ENCODE measurements around the gene NETO1. TPM values are rescaled to one million over a fixed set of nuclear protein-coding genes. Genes with fewer than 3 reads are reported as not detected.

Gene NETO1
- polyA plus RNA-seq, 1 experiment = 0.55 TPM

GRCh38 chr18:72899338-72899737 lies 31.6 kb upstream of the NETO1 start:
- Histone ChIP-seq H3K4me3 (ENCODE audit: low read depth, low read length) (no peak overlapping the region), H3K27me3 (ENCODE audit: control insufficient read depth, insufficient read depth, low read length) (no peaks in the 10 kb centered on the region), H3K9me3 (ENCODE audit: control insufficient read depth, insufficient read depth, low read length) (no peaks in the 10 kb centered on the region), H3K27ac (ENCODE audit: low read depth, low read length) (no peak overlapping the region)
- no peak for TF ChIP-seq CTCF (IDR thresholded peaks at IDR 0.05; ENCODE audit: low read depth, low read length)
- no peak for DNase-seq (ENCODE audit: low read depth, low spot score)
- POLR2A ChIA-PET = no interaction called here
- CTCF ChIA-PET = no interaction called here

DNA sequence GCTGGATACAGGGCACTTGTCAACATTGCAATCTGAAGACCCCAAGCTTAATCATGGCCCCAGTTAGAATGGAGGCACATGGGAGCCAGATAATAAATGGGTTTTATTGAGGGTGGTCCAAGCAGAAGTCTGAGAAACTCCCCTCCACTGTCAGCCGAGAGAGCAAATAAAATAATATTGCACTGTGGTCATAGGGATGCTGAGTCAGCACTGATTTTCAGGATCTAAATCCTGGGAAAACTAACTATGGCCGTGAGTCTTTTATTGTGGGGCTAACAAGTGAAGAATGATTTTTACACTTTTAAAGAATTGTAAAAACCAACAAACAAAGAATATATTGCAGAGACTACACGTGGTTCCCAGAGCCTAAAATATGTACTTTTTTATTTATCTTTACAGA lies 31.1 kb upstream of the NETO1 start:
- no peaks in the 10 kb centered on the region for H3K9me3 ChIP-seq (ENCODE audit: control insufficient read depth, insufficient read depth, low read length)
- POLR2A ChIA-PET = no interaction called here
- H3K27me3 ChIP-seq (ENCODE audit: control insufficient read depth, insufficient read depth, low read length) = no peaks in the 10 kb centered on the region
- H3K4me3 ChIP-seq (ENCODE audit: low read depth, low read length) = no peak overlapping the region
- no peak overlapping the region for H3K27ac ChIP-seq (ENCODE audit: low read depth, low read length)
- no peak for DNase-seq (ENCODE audit: low read depth, low spot score)
- CTCF ChIA-PET = no interaction called here
- no peak for TF ChIP-seq CTCF (IDR thresholded peaks at IDR 0.05; ENCODE audit: low read depth, low read length)

GRCh38 chr18:72895548-72895947 lies 27.8 kb upstream of the NETO1 start:
- Histone ChIP-seq H3K27ac (ENCODE audit: low read depth, low read length) (no peak overlapping the region), H3K9me3 (ENCODE audit: control insufficient read depth, insufficient read depth, low read length) (no peaks in the 10 kb centered on the region), H3K27me3 (ENCODE audit: control insufficient read depth, insufficient read depth, low read length) (no peaks in the 10 kb centered on the region), H3K4me3 (ENCODE audit: low read depth, low read length) (no peak overlapping the region)
- CTCF ChIA-PET = no interaction called here
- no peak for TF ChIP-seq CTCF (IDR thresholded peaks at IDR 0.05; ENCODE audit: low read depth, low read length)
- DNase-seq (ENCODE audit: low read depth, low spot score) = no peak
- POLR2A ChIA-PET = no interaction called here

DNA sequence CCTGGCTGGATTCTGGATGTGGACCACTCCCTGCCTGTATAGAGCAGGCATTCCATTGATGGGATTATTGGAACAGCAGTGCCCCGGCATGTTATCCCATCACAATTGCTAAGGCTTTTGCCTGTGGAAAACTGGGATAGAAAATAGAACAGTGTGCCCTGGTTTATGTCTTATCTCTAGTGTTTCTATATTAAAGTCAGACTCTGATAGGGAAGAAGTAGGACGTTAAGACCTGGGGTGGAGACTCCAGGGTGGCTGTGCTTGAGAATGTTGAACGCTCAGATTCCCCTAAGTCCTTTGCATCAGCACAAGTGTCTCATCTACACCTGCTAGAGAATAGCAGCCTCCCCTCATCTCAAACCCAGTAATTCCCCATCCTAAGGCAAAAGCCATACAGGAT lies 10.8 kb upstream of the NETO1 start:
- ChIA-PET POLR2A (no interaction called here), CTCF (no interaction called here)
- Histone ChIP-seq H3K27ac (ENCODE audit: low read depth, low read length) (no peak overlapping the region), H3K4me3 (ENCODE audit: low read depth, low read length) (no peak overlapping the region), H3K9me3 (ENCODE audit: control insufficient read depth, insufficient read depth, low read length) (no peaks in the 10 kb centered on the region), H3K27me3 (ENCODE audit: control insufficient read depth, insufficient read depth, low read length) (no peaks in the 10 kb centered on the region)
- DNase-seq (ENCODE audit: low read depth, low spot score) = no peak
- no peak for TF ChIP-seq CTCF (IDR thresholded peaks at IDR 0.05; ENCODE audit: low read depth, low read length)

- H3K27ac ChIP-seq (ENCODE audit: low read depth, low read length) = no peak overlapping the region
- CTCF ChIA-PET = no interaction called here
- no peak for DNase-seq (ENCODE audit: low read depth, low spot score)
- no peak for TF ChIP-seq CTCF (IDR thresholded peaks at IDR 0.05; ENCODE audit: low read depth, low read length)
- POLR2A ChIA-PET = no interaction called here
- no peak overlapping the region for H3K4me3 ChIP-seq (ENCODE audit: low read depth, low read length)
- H3K9me3 ChIP-seq (ENCODE audit: control insufficient read depth, insufficient read depth, low read length) = no peaks in the 10 kb centered on the region
- no peaks in the 10 kb centered on the region for H3K27me3 ChIP-seq (ENCODE audit: control insufficient read depth, insufficient read depth, low read length)
Observed at GRCh38 chr18:72878143-72878542, 10.4 kb upstream of the NETO1 start.
